HepG2 (cell line): ENCODE measurements around the gene SMIM12. TPM values are rescaled to one million over a fixed set of nuclear protein-coding genes. Genes with fewer than 3 reads are reported as not detected.

Source experiments
- ARID3A ChIP-seq: IDR thresholded peaks from 2 replicates; pipeline ENCODE4 v1.6.1; 2012; ENCODE audit warnings: low read depth, low read length, improper control_type of control experiment
- CREBL2 ChIP-seq: sonication (generic); formaldehyde crosslinking; IDR thresholded peaks from 2 replicates; pipeline ENCODE4 v1.8.1; 2023; ENCODE audit warnings: missing genetic modification reagents, mild to moderate bottlenecking, borderline replicate concordance
- HIC2 ChIP-seq: sonication (generic); formaldehyde crosslinking; IDR thresholded peaks from 2 replicates; pipeline ENCODE4 v1.9.0; 2022; ENCODE audit warnings: low read depth, missing genetic modification reagents
- MAFG ChIP-seq: sonication (generic); formaldehyde crosslinking; IDR thresholded peaks from 2 replicates; pipeline ENCODE4 v1.5.1; 2020; ENCODE audit warnings: mild to moderate bottlenecking, missing genetic modification reagents
- MXI1 ChIP-seq: IDR thresholded peaks from 3 replicates; pipeline ENCODE4 v1.6.1; 2012; ENCODE audit warnings: low read depth, low read length, inconsistent platforms, borderline replicate concordance
- NFE2 ChIP-seq: sonication (generic); formaldehyde crosslinking; IDR thresholded peaks from 2 replicates; pipeline ENCODE4 v1.4.0; 2020; ENCODE audit warnings: missing genetic modification reagents
- NR2F6 ChIP-seq, 2 experiments: IDR thresholded peaks; 2 replicates each; pipeline ENCODE4 v1.6.1; 2016; ENCODE audit warnings: antibody characterized with exemption in 1 of 2, mild to moderate bottlenecking in 1 of 2
- RXRB ChIP-seq: IDR thresholded peaks from 2 replicates; pipeline ENCODE4 v1.6.1; 2016; ENCODE audit warnings: borderline replicate concordance, missing genetic modification reagents, missing compliant biosample characterization
- SALL1 ChIP-seq: sonication (generic); formaldehyde crosslinking; IDR thresholded peaks from 2 replicates; pipeline ENCODE4 v1.8.0; 2022; ENCODE audit warnings: mild to moderate bottlenecking, missing genetic modification reagents
- SNRNP70 ChIP-seq: fragments of 200-400 bp; formaldehyde crosslinking; IDR thresholded peaks from 2 replicates; pipeline ENCODE4 v1.6.1; 2017; ENCODE audit warnings: mild to moderate bottlenecking, low read depth, low read length, moderate library complexity
- SRSF4 ChIP-seq: fragments of 200-400 bp; formaldehyde crosslinking; IDR thresholded peaks from one replicate; pipeline ENCODE4 v1.6.1; 2018; ENCODE audit warnings: mild to moderate bottlenecking, low read depth, low read length, moderate library complexity; ENCODE audit not compliant: poor library complexity, severe bottlenecking
- WIZ ChIP-seq: sonication (generic); formaldehyde crosslinking; IDR thresholded peaks from 2 replicates; pipeline ENCODE4 v1.5.1; 2020; ENCODE audit warnings: mild to moderate bottlenecking, missing genetic modification reagents
- ZBTB49 ChIP-seq: sonication (generic); formaldehyde crosslinking; IDR thresholded peaks from 2 replicates; pipeline ENCODE4 v1.4.0; 2020; ENCODE audit warnings: missing genetic modification reagents, borderline replicate concordance
- ZHX1 ChIP-seq: sonication (generic); formaldehyde crosslinking; IDR thresholded peaks from 2 replicates; pipeline ENCODE4 v1.8.1; 2022; ENCODE audit warnings: low read depth, mild to moderate bottlenecking, missing genetic modification reagents
- ZIK1 ChIP-seq: sonication (generic); formaldehyde crosslinking; IDR thresholded peaks from 2 replicates; pipeline ENCODE4 v1.5.0; 2020; ENCODE audit warnings: mild to moderate bottlenecking, low read depth, missing genetic modification reagents, borderline replicate concordance
- ZNF230 ChIP-seq: sonication (generic); formaldehyde crosslinking; IDR thresholded peaks from 2 replicates; pipeline ENCODE4 v1.4.0; 2020; ENCODE audit warnings: mild to moderate bottlenecking, missing genetic modification reagents
- ZNF597 ChIP-seq: sonication (generic); formaldehyde crosslinking; IDR thresholded peaks from 2 replicates; pipeline ENCODE4 v1.5.0; 2020; ENCODE audit warnings: missing genetic modification reagents
- ZNF629 ChIP-seq: sonication (generic); formaldehyde crosslinking; conservative IDR thresholded peaks from 2 replicates; pipeline ENCODE4 v1.5.0; 2020; ENCODE audit warnings: missing genetic modification reagents
- ZNF781 ChIP-seq: sonication (generic); formaldehyde crosslinking; IDR thresholded peaks from 2 replicates; pipeline ENCODE4 v1.5.1; 2020; ENCODE audit warnings: borderline replicate concordance, mild to moderate bottlenecking, missing genetic modification reagents; ENCODE audit errors: not compliant biosample characterization
- polyA plus RNA-seq, 8 experiments: library from polyadenylated mRNA; depleted of rRNA in 3 of 8; stranded (reverse) in 7 of 8; unstranded in 1 of 8; fragments of >200 nt; fragmentation: Illumina TruSeq in 4 of 8; extraction: Trizol in 4 of 8; gene quantifications; 2 replicates each; pipeline versions ENCODE4 v1.2.1 to v1.2.3, GENCODE V29; 2011 to 2016; ENCODE audit warnings: low read depth in 4 of 8, missing spikeins in 1 of 8, mixed read lengths in 1 of 8; ENCODE audit not compliant: insufficient read depth in 1 of 8
- total RNA-seq, 5 experiments: library from RNA; depleted of rRNA; stranded (reverse); fragments of >200 nt; fragmentation: Illumina TruSeq; extraction: Trizol; gene quantifications; 2 replicates each; pipeline ENCODE4 v1.2.3, GENCODE V29; 2016; ENCODE audit warnings: low read depth in 1 of 5

Gene SMIM12
- total and polyA plus RNA-seq, 2 of the 13 experiments (the other 11 are each of a cell fraction or from before 2014, with no cell fraction given): 20.1 to 41.3 TPM

GRCh38 chr1:34825455-34826091 lies 34.0 kb downstream of the SMIM12 start (continued):
- TF ChIP-seq ARID3A: no peak
- no peak for TF ChIP-seq ZIK1 (CRISPR knock-in tag)
- TF ChIP-seq WIZ (CRISPR knock-in tag): peak; percentile 48; the same call in 1 of the 2 replicates
- TF ChIP-seq NFE2 (CRISPR knock-in tag): no peak
- TF ChIP-seq MAFG (CRISPR knock-in tag): no peak
- TF ChIP-seq ZNF597 (CRISPR knock-in tag): no peak
- no peak for TF ChIP-seq ZNF629 (CRISPR knock-in tag)
- peak; percentile 97 for TF ChIP-seq HIC2
- peak; percentile 51; the same call in 1 of the 2 replicates for TF ChIP-seq NR2F6 (IDR thresholded peaks at IDR 0.05)
- peak; percentile 81 for TF ChIP-seq NR2F6 (CRISPR knock-in tag; IDR thresholded peaks at IDR 0.05)
- TF ChIP-seq SALL1 (CRISPR knock-in tag): peak; percentile 86
- no peak for TF ChIP-seq ZHX1
- peak; percentile 45; the same call in 1 of the 2 replicates for TF ChIP-seq RXRB (CRISPR knock-in tag)
- no peak for TF ChIP-seq CREBL2
- no peak for TF ChIP-seq SNRNP70
- TF ChIP-seq ZBTB49: no peak
- TF ChIP-seq MXI1: peak; percentile 48; the same call in 1 of the 3 replicates
- no peak for TF ChIP-seq ZNF781 (CRISPR knock-in tag)
- TF ChIP-seq SRSF4: no peak
- TF ChIP-seq ZNF230 (CRISPR knock-in tag): no peak
